Uterus (tissue), 4 donors: ENCODE results near the gene DBNL. TPM values are rescaled to one million over a fixed set of nuclear protein-coding genes. Genes with fewer than 3 reads are reported as not detected.

Experiments
- DNase-seq, 2 donors: peaks; one replicate each; pipeline ENCODE4 v3.0.0-alpha.2; 2019 to 2020
- H3K27ac ChIP-seq, 2 donors: fragments of 200-600 bp; sonication (generic); 1 replicate in 1 of 2; 2 replicates in 1 of 2; pipeline ENCODE4 v1.5.1; 2016 to 2018
- H3K27me3 ChIP-seq, 2 donors: fragments of 200-600 bp; sonication (generic); one replicate each; pipeline ENCODE4 v1.5.1; 2018 to 2019; ENCODE audit warnings: control low read depth in 1 of 2
- H3K36me3 ChIP-seq, 2 donors: fragments of 200-600 bp; sonication (generic); one replicate each; pipeline ENCODE4 v1.5.1; 2019; ENCODE audit warnings: control low read depth in 1 of 2
- H3K4me1 ChIP-seq, 2 donors: fragments of 200-600 bp; sonication (generic); one replicate each; pipeline ENCODE4 v1.5.1; 2018 to 2019; ENCODE audit warnings: control low read depth in 1 of 2
- H3K4me3 ChIP-seq, 2 donors: fragments of 200-600 bp; sonication (generic); 1 replicate in 1 of 2; 2 replicates in 1 of 2; pipeline ENCODE4 v1.5.1; 2018 to 2019; ENCODE audit warnings: mild to moderate bottlenecking in 1 of 2
- H3K9me3 ChIP-seq, 2 donors: fragments of 200-600 bp; sonication (generic); one replicate each; pipeline ENCODE4 v1.5.1; 2019; ENCODE audit warnings: control low read depth in 1 of 2
- POLR2A ChIP-seq, 2 donors: fragments of 450-650 bp; IDR thresholded peaks; one replicate each; pipeline ENCODE4 v1.6.1; 2016; ENCODE audit warnings: antibody characterized with exemption in 2 of 2, mild to moderate bottlenecking in 1 of 2, moderate library complexity in 1 of 2
- intact Hi-C: fragments of 100-400 bp; cut with DNase I; formaldehyde crosslinking; loops from one replicate; pipeline ENCODE4 v1.15.1; 2023; ENCODE audit warnings: low total_unique reads
- total RNA-seq, 4 donors: library from RNA; depleted of rRNA in 3 of 4; stranded (reverse); fragments of >200 nt in 3 of 4; gene quantifications; one replicate each; pipeline versions ENCODE4 v1.1.0 to v1.2.4, GENCODE V29; 2014 to 2023
- TF ChIP-seq, protein P1 (sequence below), 4 experiments: fragments of 200-600 bp in 2 of 4; fragments of 450-650 bp in 2 of 4; sonication (generic) in 2 of 4; IDR thresholded peaks; one replicate each; pipeline ENCODE4 v1.5.1; 2016 to 2019; ENCODE audit warnings: antibody characterized with exemption in 4 of 4, mild to moderate bottlenecking in 2 of 4, moderate library complexity in 1 of 4
- donor health status: DM: yes; HTN: yes; CAD: no.

DBNL gene
- total RNA-seq, 4 donors from 2014 or later = 71.5 to 113 (median 91.0) TPM

DNA sequence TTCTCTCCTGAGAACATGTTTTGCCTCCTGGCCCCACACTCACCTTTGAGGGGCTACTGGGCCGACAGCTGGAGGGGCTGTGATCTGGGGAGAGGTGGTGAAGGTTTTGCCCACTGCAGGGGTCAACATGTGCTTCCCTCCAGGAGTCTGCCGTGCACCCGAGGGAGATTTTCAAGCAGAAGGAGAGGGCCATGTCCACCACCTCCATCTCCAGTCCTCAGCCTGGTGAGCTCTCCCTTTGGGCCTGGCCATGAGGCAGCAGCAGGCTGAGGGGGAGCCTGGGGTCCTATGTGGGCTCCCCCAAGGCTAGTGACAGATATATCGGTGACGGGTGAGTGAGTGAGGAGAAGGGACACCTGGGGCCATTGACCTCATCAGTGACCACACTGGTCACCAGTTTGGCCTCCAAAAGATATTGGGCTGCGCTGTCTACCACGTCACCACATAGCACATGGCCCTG is 14.3 kb downstream of the DBNL start:
- DNase-seq = peak in 1 of 2 donors; percentile 11
- no peak for TF ChIP-seq POLR2A (IDR thresholded peaks at IDR 0.05)
- TF ChIP-seq, protein P1, sequence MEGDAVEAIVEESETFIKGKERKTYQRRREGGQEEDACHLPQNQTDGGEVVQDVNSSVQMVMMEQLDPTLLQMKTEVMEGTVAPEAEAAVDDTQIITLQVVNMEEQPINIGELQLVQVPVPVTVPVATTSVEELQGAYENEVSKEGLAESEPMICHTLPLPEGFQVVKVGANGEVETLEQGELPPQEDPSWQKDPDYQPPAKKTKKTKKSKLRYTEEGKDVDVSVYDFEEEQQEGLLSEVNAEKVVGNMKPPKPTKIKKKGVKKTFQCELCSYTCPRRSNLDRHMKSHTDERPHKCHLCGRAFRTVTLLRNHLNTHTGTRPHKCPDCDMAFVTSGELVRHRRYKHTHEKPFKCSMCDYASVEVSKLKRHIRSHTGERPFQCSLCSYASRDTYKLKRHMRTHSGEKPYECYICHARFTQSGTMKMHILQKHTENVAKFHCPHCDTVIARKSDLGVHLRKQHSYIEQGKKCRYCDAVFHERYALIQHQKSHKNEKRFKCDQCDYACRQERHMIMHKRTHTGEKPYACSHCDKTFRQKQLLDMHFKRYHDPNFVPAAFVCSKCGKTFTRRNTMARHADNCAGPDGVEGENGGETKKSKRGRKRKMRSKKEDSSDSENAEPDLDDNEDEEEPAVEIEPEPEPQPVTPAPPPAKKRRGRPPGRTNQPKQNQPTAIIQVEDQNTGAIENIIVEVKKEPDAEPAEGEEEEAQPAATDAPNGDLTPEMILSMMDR (IDR thresholded peaks at IDR 0.05) = no peak
- H3K4me1 ChIP-seq = no peaks in the 10 kb centered on the region
- H3K9me3 ChIP-seq = no peaks in the 10 kb centered on the region
- intact Hi-C loops = no loop called here
- H3K4me3 ChIP-seq = no peak overlapping the region
- no peaks in the 10 kb centered on the region for H3K36me3 ChIP-seq
- H3K27me3 ChIP-seq = no peaks in the 10 kb centered on the region
- no peak overlapping the region for H3K27ac ChIP-seq

- no peak for TF ChIP-seq POLR2A (IDR thresholded peaks at IDR 0.05)
- TF ChIP-seq, protein P1 (IDR thresholded peaks at IDR 0.05) = no peak
- intact Hi-C loops = no loop called here
- peak; percentile 12 to 20 for DNase-seq
- Histone ChIP-seq H3K9me3 (no peaks in the 10 kb centered on the region), H3K27ac (no peak overlapping the region), H3K4me1 (no peaks in the 10 kb centered on the region), H3K27me3 (no peaks in the 10 kb centered on the region), H3K4me3 (no peak overlapping the region), H3K36me3 (no peaks in the 10 kb centered on the region)
Measured at GRCh38 chr7:44059219-44060090, 15.0 kb downstream of the DBNL start.

DNA sequence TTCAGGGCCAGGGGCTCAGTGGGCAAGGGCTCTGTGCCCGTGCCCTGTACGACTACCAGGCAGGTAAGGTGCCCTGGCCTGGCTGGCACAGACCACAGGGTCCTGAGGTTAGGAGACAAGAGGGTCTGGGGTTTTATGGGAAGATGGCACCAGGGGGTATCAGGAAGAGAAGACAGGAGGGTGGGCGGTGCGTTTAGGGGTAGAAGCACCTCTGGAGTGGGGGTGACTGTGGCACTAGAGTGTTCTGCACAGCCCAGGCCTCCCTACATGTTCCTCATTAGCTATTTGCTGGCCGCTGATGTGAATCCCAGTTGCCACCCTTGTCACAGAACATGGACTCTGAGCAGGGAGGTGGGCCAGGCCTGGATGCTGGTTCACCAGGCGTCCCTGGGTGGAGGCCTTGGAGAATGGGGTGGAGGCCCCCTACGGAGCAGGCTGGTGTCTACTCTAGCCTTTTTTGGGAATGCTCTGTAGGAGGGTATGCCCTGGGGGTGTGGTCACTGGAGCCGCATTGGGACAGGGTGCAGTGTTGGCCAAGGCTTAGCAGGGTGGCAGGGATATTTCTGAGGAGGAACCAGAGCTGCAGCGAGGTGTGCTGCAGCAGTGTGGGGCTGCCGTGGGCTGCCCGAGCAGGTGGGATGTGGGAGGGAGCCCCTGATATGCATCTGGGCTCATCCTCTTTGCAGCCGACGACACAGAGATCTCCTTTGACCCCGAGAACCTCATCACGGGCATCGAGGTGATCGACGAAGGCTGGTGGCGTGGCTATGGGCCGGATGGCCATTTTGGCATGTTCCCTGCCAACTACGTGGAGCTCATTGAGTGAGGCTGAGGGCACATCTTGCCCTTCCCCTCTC is 15.8 kb downstream of the DBNL start:
- intact Hi-C loops = no loop called here
- H3K36me3 ChIP-seq = no peaks in the 10 kb centered on the region
- TF ChIP-seq, protein P1 (IDR thresholded peaks at IDR 0.05) = no peak
- no peak for TF ChIP-seq POLR2A (IDR thresholded peaks at IDR 0.05)
- H3K4me1 ChIP-seq = no peaks in the 10 kb centered on the region
- peak in 1 of 2 donors; percentile 11 for DNase-seq
- H3K9me3 ChIP-seq = no peaks in the 10 kb centered on the region
- H3K27ac ChIP-seq = no peak overlapping the region
- no peaks in the 10 kb centered on the region for H3K27me3 ChIP-seq
- no peak overlapping the region for H3K4me3 ChIP-seq

- DNase-seq = no peak
- Histone ChIP-seq H3K9me3 (no peaks in the 10 kb centered on the region), H3K27me3 (no peaks in the 10 kb centered on the region), H3K4me1 (peaks cover 0 to 8% of the 10 kb centered on the region in 2 donors), H3K4me3 (no peak overlapping the region), H3K36me3 (no peaks in the 10 kb centered on the region), H3K27ac (no peak overlapping the region)
- intact Hi-C loops = no loop called here
- TF ChIP-seq POLR2A (IDR thresholded peaks at IDR 0.05) = no peak
- TF ChIP-seq, protein P1 (IDR thresholded peaks at IDR 0.05) = no peak
Measured at GRCh38 chr7:44060948-44061644, 16.6 kb downstream of the DBNL start.
